Lower leg skin (tissue), 4 donors: ENCODE results near the gene MPZL3. TPM values are rescaled to one million over a fixed set of nuclear protein-coding genes. Genes with fewer than 3 reads are reported as not detected.
"Not testable (repeated sequence)": the region's sequence is repeated elsewhere in the genome, so short reads cannot be mapped to it uniquely, and the experiment has no call there.

Experiments used
- DNase-seq, 2 donors: peaks; one replicate each; pipeline ENCODE4 v3.0.0-alpha.2; 2019; ENCODE audit warnings: low spot score in 2 of 2
- H3K4me3 ChIP-seq: fragments of 200-600 bp; sonication (generic); 2 replicates; pipeline ENCODE4 v1.5.1; 2017; ENCODE audit warnings: mild to moderate bottlenecking, low read depth; ENCODE audit not compliant: poor library complexity, severe bottlenecking
- CTCF ChIP-seq, 3 donors: fragments of 450-650 bp; IDR thresholded peaks; one replicate each; pipeline ENCODE4 v1.5.1; 2016; ENCODE audit warnings: antibody characterized with exemption in 3 of 3, mild to moderate bottlenecking in 3 of 3, moderate library complexity in 2 of 3
- POLR2A ChIP-seq, 2 donors: fragments of 450-650 bp; IDR thresholded peaks; one replicate each; pipeline ENCODE4 v1.6.1; 2016 to 2017; ENCODE audit warnings: antibody characterized with exemption in 2 of 2, mild to moderate bottlenecking in 1 of 2, moderate library complexity in 1 of 2
- WGBS, 2 donors: methylation state at CpG; one replicate each; pipeline ENCODE4 v1.1.5; 2018; 5-methylcytosine and 5-hydroxymethylcytosine counted together
- intact Hi-C: fragments of 100-400 bp; cut with DNase I; formaldehyde crosslinking; loops from one replicate; pipeline ENCODE4 v1.15.0; 2023; ENCODE audit warnings: low total_unique reads
- total RNA-seq, 4 donors: library from RNA; depleted of rRNA; stranded (reverse); fragments of >200 nt; gene quantifications; one replicate each; pipeline ENCODE4 v1.1.0, GENCODE V29; 2016

The MPZL3 gene
- total RNA-seq, 4 donors from 2014 or later = 55.9 to 120 (median 91.2) TPM

- WGBS, 2 donors = 71 to 73% methylated on average over 6 of the region's 6 CpGs
- DNase-seq = peak in 1 of 2 donors; percentile 32
- intact Hi-C loops = loop anchor here (10.0 kb wide), 1 partner anchor 96 kb away; no protein-coding TSS in a partner anchor
- TF ChIP-seq CTCF (IDR thresholded peaks at IDR 0.05) (no peak), POLR2A (IDR thresholded peaks at IDR 0.05) (no peak)
- no peak overlapping the region for H3K4me3 ChIP-seq
Measured at GRCh38 chr11:118199135-118199534, 53.0 kb downstream of the MPZL3 start.

GRCh38 chr11:118198370-118198769 lies 53.8 kb downstream of the MPZL3 start:
- no peak overlapping the region for H3K4me3 ChIP-seq
- intact Hi-C loops = loop anchor here (10.0 kb wide), 1 partner anchor 96 kb away; no protein-coding TSS in a partner anchor
- 0% methylated on average over 9 of the region's 9 CpGs for WGBS, 2 donors
- DNase-seq = peak; percentile 55 to 96
- TF ChIP-seq CTCF (IDR thresholded peaks at IDR 0.05) (no peak), POLR2A (IDR thresholded peaks at IDR 0.05) (no peak)

- intact Hi-C loops = loop anchor here (10.0 kb wide), 1 partner anchor 100 kb away; no protein-coding TSS in a partner anchor
- WGBS, 2 donors = 23 to 28% methylated on average over 10 of the region's 10 CpGs
- TF ChIP-seq CTCF (IDR thresholded peaks at IDR 0.05) (no peak), POLR2A (IDR thresholded peaks at IDR 0.05) (no peak)
- no peak overlapping the region for H3K4me3 ChIP-seq
- peak; percentile 91 to 93 for DNase-seq
Measured at GRCh38 chr11:118194835-118195627, 57.1 kb downstream of the MPZL3 start.

GRCh38 chr11:118193910-118194566 lies 58.1 kb downstream of the MPZL3 start:
- intact Hi-C loops = loop anchor here (10.0 kb wide), 1 partner anchor 101 kb away; no protein-coding TSS in a partner anchor
- no peak for TF ChIP-seq CTCF (IDR thresholded peaks at IDR 0.05)
- TF ChIP-seq POLR2A (IDR thresholded peaks at IDR 0.05) = no peak
- peak in 1 of 2 donors; percentile 83 for DNase-seq
- H3K4me3 ChIP-seq = no peak overlapping the region
- WGBS, 2 donors = 81 to 89% methylated on average over 6 of the region's 6 CpGs

GRCh38 chr11:118192817-118193216 lies 59.3 kb downstream of the MPZL3 start:
- intact Hi-C loops = loop anchor here (10.0 kb wide), 1 partner anchor 102 kb away; no protein-coding TSS in a partner anchor
- 88 to 93% methylated on average over 5 of the region's 5 CpGs for whole genome bisulfite sequencing, 2 donors
- not testable (repeated sequence) for H3K4me3 ChIP-seq, DNase-seq

GRCh38 chr11:118190942-118191506 lies 61.1 kb downstream of the MPZL3 start:
- WGBS, 2 donors = 90 to 94% methylated on average over 2 of the region's 2 CpGs
- not testable (repeated sequence) for H3K4me3 ChIP-seq
- intact Hi-C loops = loop anchor here (10.0 kb wide), 1 partner anchor 104 kb away; no protein-coding TSS in a partner anchor
- DNase-seq = peak in 1 of 2 donors; percentile 6
